Erythroblast (primary cell): ENCODE measurements around the gene POM121.
"Not testable (repeated sequence)": the region's sequence is repeated elsewhere in the genome, so short reads cannot be mapped to it uniquely, and the experiment has no call there.

Experiments
- GATA1 ChIP-seq: IDR thresholded peaks from 2 replicates; pipeline ENCODE4 v1.6.1; 2011; ENCODE audit warnings: low read depth, mild to moderate bottlenecking, control low read depth, low read length, moderate library complexity
- POLR2A ChIP-seq: IDR thresholded peaks from 2 replicates; pipeline ENCODE4 v1.6.1; 2011; ENCODE audit warnings: mild to moderate bottlenecking, low read length

GRCh38 chr7:72879079-72879736 is 45.7 kb upstream of the POM121 start:
- peak; percentile 50 for TF ChIP-seq POLR2A
- not testable (repeated sequence) for TF ChIP-seq GATA1
